WI38 (cell line): Measurements from ENCODE around the gene ALG14.

Source experiments
- H3K4me3 ChIP-seq: 2 replicates; pipeline ENCODE4 v1.5.1; 2011; ENCODE audit warnings: low read depth, mild to moderate bottlenecking, control low read depth, low read length
- CTCF ChIP-seq: IDR thresholded peaks from 2 replicates; pipeline ENCODE4 v1.5.1; 2012; ENCODE audit warnings: low read depth, mild to moderate bottlenecking, control low read depth, low read length

The ALG14 gene

GRCh38 chr1:94953746-94954145 is 119.0 kb downstream of the ALG14 start:
- H3K4me3 ChIP-seq, result no peak overlapping the region
- no peak for TF ChIP-seq CTCF

GRCh38 chr1:94953107-94953506 is 119.6 kb downstream of the ALG14 start:
- no peak overlapping the region for H3K4me3 ChIP-seq
- no peak for TF ChIP-seq CTCF

GRCh38 chr1:94952539-94952938 is 120.2 kb downstream of the ALG14 start:
- no peak for TF ChIP-seq CTCF
- H3K4me3 ChIP-seq, result no peak overlapping the region

- no peak for TF ChIP-seq CTCF
Observed at GRCh38 chr1:94951509-94952208, 121.1 kb downstream of the ALG14 start.

GRCh38 chr1:94951046-94951445 is 121.7 kb downstream of the ALG14 start:
- H3K4me3 ChIP-seq, result no peak overlapping the region
- TF ChIP-seq CTCF, result no peak

More at GRCh38 chr1:94951509-94952208, 121.1 kb downstream of the ALG14 start:
- H3K4me3 ChIP-seq, result no peak overlapping the region

GRCh38 chr1:94949681-94950661 is 122.8 kb downstream of the ALG14 start:
- TF ChIP-seq CTCF, result no peak
- H3K4me3 ChIP-seq, result no peak overlapping the region

- no peak overlapping the region for H3K4me3 ChIP-seq
- no peak for TF ChIP-seq CTCF
Observed at GRCh38 chr1:94947437-94947836, 125.3 kb downstream of the ALG14 start.
